WTC11 (cell line): ENCODE data around the gene C1QTNF2. TPM values are rescaled to one million over a fixed set of nuclear protein-coding genes. Genes with fewer than 3 reads are reported as not detected.

Experiments
- ATAC-seq: fragments of 200-7000 bp; cut with Tn5 transposase; 2 replicates; pipeline ENCODE4 v1.10.0; 2021; ENCODE audit warnings: mild to moderate bottlenecking, moderate library complexity
- CTCF ChIA-PET: fragments of 300-600 bp; sonication (Branson Sonifier 250); formaldehyde crosslinking; loops from one replicate; lab custom pipeline; 2021; ENCODE audit warnings: antibody characterized with exemption; lab: Charles Lee
- POLR2A ChIA-PET: fragments of 350-600 bp; sonication (Branson Sonifier 250); formaldehyde crosslinking; loops from one replicate; lab custom pipeline; 2021; ENCODE audit warnings: antibody characterized with exemption; lab: Charles Lee
- DNase-seq: peaks from one replicate; pipeline ENCODE4 v3.0.0; 2021; ENCODE audit warnings: low spot score
- H3K27ac Mint-ChIP-seq: 2 replicates; pipeline ENCODE4 v1.8.0; 2021; ENCODE audit warnings: mixed read lengths
- H3K27me3 Mint-ChIP-seq: 2 replicates; pipeline ENCODE4 v1.8.0; 2021; ENCODE audit warnings: low read depth, mild to moderate bottlenecking, moderate library complexity, mixed read lengths
- H3K36me3 Mint-ChIP-seq: 2 replicates; pipeline ENCODE4 v1.8.0; 2021; ENCODE audit warnings: mixed read lengths
- H3K4me1 Mint-ChIP-seq: 2 replicates; pipeline ENCODE4 v1.8.0; 2022; ENCODE audit warnings: mixed read lengths
- H3K4me3 Mint-ChIP-seq: 2 replicates; pipeline ENCODE4 v1.8.0; 2021; ENCODE audit warnings: mild to moderate bottlenecking, moderate library complexity, mixed read lengths
- H3K9me3 Mint-ChIP-seq: 2 replicates; pipeline ENCODE4 v1.8.0; 2021; ENCODE audit warnings: mixed read lengths
- CREB1 ChIP-seq: sonication (generic); formaldehyde crosslinking; IDR thresholded peaks from 2 replicates; pipeline ENCODE4 v1.8.0; 2023; ENCODE audit warnings: mild to moderate bottlenecking, missing genetic modification reagents
- CREM ChIP-seq: sonication (generic); formaldehyde crosslinking; IDR thresholded peaks from 2 replicates; pipeline ENCODE4 v1.8.1; 2022; ENCODE audit warnings: mild to moderate bottlenecking, missing genetic modification reagents, moderate library complexity
- ELF4 ChIP-seq: sonication (generic); formaldehyde crosslinking; IDR thresholded peaks from 2 replicates; pipeline ENCODE4 v1.8.1; 2022; ENCODE audit warnings: low read depth, mild to moderate bottlenecking, moderate library complexity, missing genetic modification reagents
- ETV6 ChIP-seq: sonication (generic); formaldehyde crosslinking; IDR thresholded peaks from 2 replicates; pipeline ENCODE4 v1.8.1; 2022; ENCODE audit warnings: mild to moderate bottlenecking, missing genetic modification reagents
- HMGA2 ChIP-seq: fragments of 250-450 bp; sonication (Bioruptor Pico); IDR thresholded peaks from 2 replicates; pipeline ENCODE4 v1.4.0; 2021; ENCODE audit warnings: mild to moderate bottlenecking, moderate library complexity
- JUN ChIP-seq: sonication (generic); formaldehyde crosslinking; IDR thresholded peaks from 2 replicates; pipeline ENCODE4 v1.8.0; 2023; ENCODE audit warnings: mild to moderate bottlenecking, missing genetic modification reagents
- MXD4 ChIP-seq: fragments of 250-450 bp; sonication (Bioruptor Pico); IDR thresholded peaks from 2 replicates; pipeline ENCODE4 v1.8.0; 2021; ENCODE audit warnings: mild to moderate bottlenecking, moderate library complexity, borderline replicate concordance
- MYBL2 ChIP-seq: sonication (generic); formaldehyde crosslinking; IDR thresholded peaks from 2 replicates; pipeline ENCODE4 v1.8.1; 2023; ENCODE audit warnings: mild to moderate bottlenecking, moderate library complexity, missing genetic modification reagents
- RELA ChIP-seq: sonication (generic); formaldehyde crosslinking; IDR thresholded peaks from 2 replicates; pipeline ENCODE4 v1.8.1; 2022; ENCODE audit warnings: missing genetic modification reagents, mild to moderate bottlenecking, borderline replicate concordance
- SMAD4 ChIP-seq: sonication (generic); formaldehyde crosslinking; IDR thresholded peaks from 2 replicates; pipeline ENCODE4 v1.8.0; 2022; ENCODE audit warnings: mild to moderate bottlenecking, missing genetic modification reagents
- SOX15 ChIP-seq: fragments of 250-450 bp; sonication (Bioruptor Pico); IDR thresholded peaks from 2 replicates; pipeline ENCODE4 v1.9.0; 2021; ENCODE audit warnings: mild to moderate bottlenecking
- ZNF121 ChIP-seq: sonication (generic); formaldehyde crosslinking; IDR thresholded peaks from 2 replicates; pipeline ENCODE4 v1.8.0; 2023; ENCODE audit warnings: missing genetic modification reagents
- ZNF138 ChIP-seq: sonication (generic); formaldehyde crosslinking; conservative IDR thresholded peaks from 2 replicates; pipeline ENCODE4 v1.8.1; 2022; ENCODE audit warnings: mild to moderate bottlenecking, moderate library complexity, missing genetic modification reagents
- ZNF281 ChIP-seq: sonication (generic); formaldehyde crosslinking; IDR thresholded peaks from 2 replicates; pipeline ENCODE4 v1.8.0; 2023; ENCODE audit warnings: mild to moderate bottlenecking, missing genetic modification reagents
- total RNA-seq: library from RNA; stranded (reverse); gene quantifications from 3 replicates; pipeline ENCODE4 v1.2.3, GENCODE V29; 2021
- TF ChIP-seq, protein P1 (sequence below): fragments of 250-450 bp; sonication (Bioruptor Pico); conservative IDR thresholded peaks from 2 replicates; pipeline ENCODE4 v1.9.0; 2021; ENCODE audit warnings: mild to moderate bottlenecking
- TF ChIP-seq, protein P2 (sequence below): sonication (generic); formaldehyde crosslinking; IDR thresholded peaks from 2 replicates; pipeline ENCODE4 v1.8.1; 2023; ENCODE audit warnings: mild to moderate bottlenecking, missing genetic modification reagents, moderate library complexity
- TF ChIP-seq, protein P3 (sequence below): sonication (generic); formaldehyde crosslinking; IDR thresholded peaks from 2 replicates; pipeline ENCODE4 v1.8.0; 2023; ENCODE audit warnings: missing genetic modification reagents, mild to moderate bottlenecking, borderline replicate concordance
- TF ChIP-seq, protein P4 (sequence below): sonication (generic); formaldehyde crosslinking; IDR thresholded peaks from 2 replicates; pipeline ENCODE4 v1.8.0; 2022; ENCODE audit warnings: mild to moderate bottlenecking, missing genetic modification reagents
- TF ChIP-seq, protein P5 (sequence below): sonication (generic); formaldehyde crosslinking; IDR thresholded peaks from 2 replicates; pipeline ENCODE4 v1.8.0; 2022; ENCODE audit warnings: mild to moderate bottlenecking, missing genetic modification reagents

The C1QTNF2 gene
- total RNA-seq, 1 experiment from 2014 or later, result 0.52 TPM

GRCh38 chr5:160419458-160420330, 49.3 kb upstream of the C1QTNF2 start (continued):
- TF ChIP-seq, protein P1, sequence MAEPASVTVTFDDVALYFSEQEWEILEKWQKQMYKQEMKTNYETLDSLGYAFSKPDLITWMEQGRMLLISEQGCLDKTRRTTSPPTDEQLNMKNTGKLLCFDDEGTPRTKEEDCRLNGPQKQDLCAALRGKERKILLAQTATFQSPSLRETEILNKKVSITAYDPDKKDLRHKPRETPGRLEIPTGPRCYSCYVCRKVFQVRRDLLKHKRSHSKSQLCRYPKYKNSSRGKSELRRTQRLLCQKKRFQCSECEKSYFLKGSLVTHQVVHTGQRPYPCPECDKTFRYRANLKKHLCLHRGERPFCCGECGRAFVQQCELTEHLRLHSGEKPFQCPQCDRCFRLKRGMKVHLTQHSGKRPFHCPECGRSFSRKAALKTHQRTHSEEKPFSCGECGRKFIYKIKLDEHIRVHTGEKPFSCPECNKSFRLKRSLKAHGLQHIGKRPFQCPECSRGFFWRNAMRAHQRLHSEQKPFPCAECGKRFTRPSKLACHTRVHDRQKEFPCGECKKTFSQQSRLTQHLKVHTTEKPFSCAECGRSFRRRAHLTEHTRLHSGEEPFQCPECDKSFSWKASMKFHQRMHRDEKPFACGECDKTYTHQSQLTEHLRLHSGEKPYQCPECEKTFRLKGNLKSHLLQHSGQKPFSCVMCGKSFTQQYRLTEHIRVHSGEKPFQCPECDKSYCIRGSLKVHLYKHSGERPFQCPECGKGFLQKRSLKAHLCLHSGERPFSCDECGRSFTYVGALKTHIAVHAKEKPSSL, result no peak
- no peak for TF ChIP-seq ZNF121 (CRISPR knock-in tag)
- TF ChIP-seq SMAD4 (CRISPR knock-in tag), result no peak
- no peak for TF ChIP-seq ELF4 (CRISPR knock-in tag)
- TF ChIP-seq, protein P2, sequence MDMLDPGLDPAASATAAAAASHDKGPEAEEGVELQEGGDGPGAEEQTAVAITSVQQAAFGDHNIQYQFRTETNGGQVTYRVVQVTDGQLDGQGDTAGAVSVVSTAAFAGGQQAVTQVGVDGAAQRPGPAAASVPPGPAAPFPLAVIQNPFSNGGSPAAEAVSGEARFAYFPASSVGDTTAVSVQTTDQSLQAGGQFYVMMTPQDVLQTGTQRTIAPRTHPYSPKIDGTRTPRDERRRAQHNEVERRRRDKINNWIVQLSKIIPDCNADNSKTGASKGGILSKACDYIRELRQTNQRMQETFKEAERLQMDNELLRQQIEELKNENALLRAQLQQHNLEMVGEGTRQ (CRISPR knock-in tag), result no peak
- TF ChIP-seq, protein P3, sequence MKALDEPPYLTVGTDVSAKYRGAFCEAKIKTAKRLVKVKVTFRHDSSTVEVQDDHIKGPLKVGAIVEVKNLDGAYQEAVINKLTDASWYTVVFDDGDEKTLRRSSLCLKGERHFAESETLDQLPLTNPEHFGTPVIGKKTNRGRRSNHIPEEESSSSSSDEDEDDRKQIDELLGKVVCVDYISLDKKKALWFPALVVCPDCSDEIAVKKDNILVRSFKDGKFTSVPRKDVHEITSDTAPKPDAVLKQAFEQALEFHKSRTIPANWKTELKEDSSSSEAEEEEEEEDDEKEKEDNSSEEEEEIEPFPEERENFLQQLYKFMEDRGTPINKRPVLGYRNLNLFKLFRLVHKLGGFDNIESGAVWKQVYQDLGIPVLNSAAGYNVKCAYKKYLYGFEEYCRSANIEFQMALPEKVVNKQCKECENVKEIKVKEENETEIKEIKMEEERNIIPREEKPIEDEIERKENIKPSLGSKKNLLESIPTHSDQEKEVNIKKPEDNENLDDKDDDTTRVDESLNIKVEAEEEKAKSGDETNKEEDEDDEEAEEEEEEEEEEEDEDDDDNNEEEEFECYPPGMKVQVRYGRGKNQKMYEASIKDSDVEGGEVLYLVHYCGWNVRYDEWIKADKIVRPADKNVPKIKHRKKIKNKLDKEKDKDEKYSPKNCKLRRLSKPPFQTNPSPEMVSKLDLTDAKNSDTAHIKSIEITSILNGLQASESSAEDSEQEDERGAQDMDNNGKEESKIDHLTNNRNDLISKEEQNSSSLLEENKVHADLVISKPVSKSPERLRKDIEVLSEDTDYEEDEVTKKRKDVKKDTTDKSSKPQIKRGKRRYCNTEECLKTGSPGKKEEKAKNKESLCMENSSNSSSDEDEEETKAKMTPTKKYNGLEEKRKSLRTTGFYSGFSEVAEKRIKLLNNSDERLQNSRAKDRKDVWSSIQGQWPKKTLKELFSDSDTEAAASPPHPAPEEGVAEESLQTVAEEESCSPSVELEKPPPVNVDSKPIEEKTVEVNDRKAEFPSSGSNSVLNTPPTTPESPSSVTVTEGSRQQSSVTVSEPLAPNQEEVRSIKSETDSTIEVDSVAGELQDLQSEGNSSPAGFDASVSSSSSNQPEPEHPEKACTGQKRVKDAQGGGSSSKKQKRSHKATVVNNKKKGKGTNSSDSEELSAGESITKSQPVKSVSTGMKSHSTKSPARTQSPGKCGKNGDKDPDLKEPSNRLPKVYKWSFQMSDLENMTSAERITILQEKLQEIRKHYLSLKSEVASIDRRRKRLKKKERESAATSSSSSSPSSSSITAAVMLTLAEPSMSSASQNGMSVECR, result no peak
- no peak for TF ChIP-seq MYBL2 (CRISPR knock-in tag)
- no peak for TF ChIP-seq CREB1 (CRISPR knock-in tag)
- TF ChIP-seq CREM (CRISPR knock-in tag), result no peak

- ATAC-seq (peak; percentile 80), DNase-seq (peak; percentile 94)
- Mint-ChIP-seq H3K27me3 (no peaks in the 10 kb centered on the region), H3K9me3 (no peaks in the 10 kb centered on the region), H3K36me3 (peaks cover 21% of the 10 kb centered on the region), H3K27ac (peak within 1 kb of the TSS; percentile 96), H3K4me3 (peak within 1 kb of the TSS; percentile 98), H3K4me1 (peaks cover 42% of the 10 kb centered on the region)
- POLR2A ChIA-PET, result interaction anchor here (0.6 to 1.3 kb wide), 7 partner anchors 19 to 692 kb away, joined by 3 to 10 read pairs (median 3); partner anchors contain the start of gene FAM200C
- CTCF ChIA-PET, result interaction anchor here (0.6 to 2.3 kb wide), 8 partner anchors 19 to 1632 kb away, joined by 3 to 26 read pairs (median 4); partner anchors contain the start of gene FAM200C
- TF ChIP-seq, protein P4, sequence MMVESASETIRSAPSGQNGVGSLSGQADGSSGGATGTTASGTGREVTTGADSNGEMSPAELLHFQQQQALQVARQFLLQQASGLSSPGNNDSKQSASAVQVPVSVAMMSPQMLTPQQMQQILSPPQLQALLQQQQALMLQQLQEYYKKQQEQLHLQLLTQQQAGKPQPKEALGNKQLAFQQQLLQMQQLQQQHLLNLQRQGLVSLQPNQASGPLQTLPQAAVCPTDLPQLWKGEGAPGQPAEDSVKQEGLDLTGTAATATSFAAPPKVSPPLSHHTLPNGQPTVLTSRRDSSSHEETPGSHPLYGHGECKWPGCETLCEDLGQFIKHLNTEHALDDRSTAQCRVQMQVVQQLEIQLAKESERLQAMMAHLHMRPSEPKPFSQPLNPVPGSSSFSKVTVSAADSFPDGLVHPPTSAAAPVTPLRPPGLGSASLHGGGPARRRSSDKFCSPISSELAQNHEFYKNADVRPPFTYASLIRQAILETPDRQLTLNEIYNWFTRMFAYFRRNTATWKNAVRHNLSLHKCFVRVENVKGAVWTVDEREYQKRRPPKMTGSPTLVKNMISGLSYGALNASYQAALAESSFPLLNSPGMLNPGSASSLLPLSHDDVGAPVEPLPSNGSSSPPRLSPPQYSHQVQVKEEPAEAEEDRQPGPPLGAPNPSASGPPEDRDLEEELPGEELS (CRISPR knock-in tag), result 0 out of 2 replicates have a peak, but pooled peaks have one; percentile 54
- TF ChIP-seq RELA, result no peak
- TF ChIP-seq JUN (CRISPR knock-in tag), result no peak
- TF ChIP-seq ETV6 (CRISPR knock-in tag), result peak; percentile 86; the same call in 1 of the 2 replicates
- no peak for TF ChIP-seq HMGA2
- TF ChIP-seq ZNF281, result no peak
- no peak for TF ChIP-seq CREB1 (CRISPR knock-in tag)
- TF ChIP-seq, protein P5, sequence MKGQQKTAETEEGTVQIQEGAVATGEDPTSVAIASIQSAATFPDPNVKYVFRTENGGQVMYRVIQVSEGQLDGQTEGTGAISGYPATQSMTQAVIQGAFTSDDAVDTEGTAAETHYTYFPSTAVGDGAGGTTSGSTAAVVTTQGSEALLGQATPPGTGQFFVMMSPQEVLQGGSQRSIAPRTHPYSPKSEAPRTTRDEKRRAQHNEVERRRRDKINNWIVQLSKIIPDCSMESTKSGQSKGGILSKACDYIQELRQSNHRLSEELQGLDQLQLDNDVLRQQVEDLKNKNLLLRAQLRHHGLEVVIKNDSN (CRISPR knock-in tag), result no peak
- TF ChIP-seq MXD4, result no peak
- no peak for TF ChIP-seq SOX15 (CRISPR knock-in tag)
- 0 out of 2 replicates have a peak, but pooled peaks have one; percentile 29 for TF ChIP-seq CREM (CRISPR knock-in tag)
- TF ChIP-seq ZNF138 (CRISPR knock-in tag), result no peak
Measured at GRCh38 chr5:160418561-160419457, 48.4 kb upstream of the C1QTNF2 start, which contains the start of gene SLU7. Gene SLU7, minus strand, starts transcription at chr5:160419081. Its CDS starts 3,787 bp downstream, at chr5:160415294.
